Right atrium auricular region (tissue), 2 donors: ENCODE data around the gene CFAP299. TPM values are rescaled to one million over a fixed set of nuclear protein-coding genes. Genes with fewer than 3 reads are reported as not detected.

Experiments used
- DNase-seq: peaks from one replicate; pipeline ENCODE4 v3.0.0-alpha.2; 2019; ENCODE audit warnings: low spot score
- H3K27ac ChIP-seq, 2 donors: fragments of 200-600 bp; sonication (generic); 1 replicate in 1 of 2; 2 replicates in 1 of 2; pipeline ENCODE4 v1.5.1; 2016 to 2019
- H3K27me3 ChIP-seq, 2 donors: fragments of 200-600 bp; sonication (generic); one replicate each; pipeline versions ENCODE4 v1.5.1 to v1.6.0; 2017 to 2019
- H3K36me3 ChIP-seq: fragments of 200-600 bp; sonication (generic); one replicate; pipeline ENCODE4 v1.5.1; 2016
- H3K4me1 ChIP-seq, 2 donors: fragments of 200-600 bp; sonication (generic); one replicate each; pipeline versions ENCODE4 v1.5.1 to v1.6.0; 2017 to 2019
- H3K4me3 ChIP-seq, 2 donors: fragments of 200-600 bp; sonication (generic); 1 replicate in 1 of 2; 2 replicates in 1 of 2; pipeline ENCODE4 v1.5.1; 2017 to 2019; ENCODE audit warnings: mild to moderate bottlenecking in 1 of 2, moderate library complexity in 1 of 2
- H3K9me3 ChIP-seq, 2 donors: fragments of 200-600 bp; sonication (generic); one replicate each; pipeline ENCODE4 v1.5.1; 2019
- total RNA-seq, 2 donors: library from RNA; depleted of rRNA; stranded (reverse); fragments of >200 nt; gene quantifications; one replicate each; pipeline ENCODE4 v1.1.0, GENCODE V29; 2016
- TF ChIP-seq, protein P1 (sequence below), 2 donors: fragments of 200-600 bp; sonication (generic); IDR thresholded peaks; one replicate each; pipeline ENCODE4 v1.5.1; 2019; ENCODE audit warnings: antibody characterized with exemption in 2 of 2

The CFAP299 gene
- total RNA-seq, 2 donors from 2014 or later = not detected

DNA sequence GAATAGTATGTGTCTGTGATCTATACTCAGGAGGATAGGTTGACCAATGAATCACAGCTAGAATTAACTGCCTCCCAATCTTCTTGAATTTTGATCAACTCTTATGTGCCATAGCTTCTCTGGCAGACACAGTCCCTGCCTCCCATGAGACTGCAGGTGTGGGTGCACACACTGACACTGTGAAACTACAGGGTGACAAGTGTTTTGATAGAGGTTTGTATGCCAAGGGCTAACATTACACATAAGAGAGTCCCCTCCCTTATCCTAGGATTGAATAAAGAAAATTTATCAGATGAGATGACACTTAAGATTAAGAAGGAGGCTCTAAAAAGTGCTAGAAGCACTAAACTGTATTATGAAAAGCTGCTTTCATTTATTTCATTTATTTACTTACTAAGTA lies 476.6 kb downstream of the CFAP299 start:
- Histone ChIP-seq H3K27ac (no peak overlapping the region), H3K9me3 (no peaks in the 10 kb centered on the region), H3K4me1 (no peaks in the 10 kb centered on the region), H3K4me3 (no peak overlapping the region), H3K36me3 (no peaks in the 10 kb centered on the region), H3K27me3 (no peaks in the 10 kb centered on the region)
- TF ChIP-seq, protein P1, sequence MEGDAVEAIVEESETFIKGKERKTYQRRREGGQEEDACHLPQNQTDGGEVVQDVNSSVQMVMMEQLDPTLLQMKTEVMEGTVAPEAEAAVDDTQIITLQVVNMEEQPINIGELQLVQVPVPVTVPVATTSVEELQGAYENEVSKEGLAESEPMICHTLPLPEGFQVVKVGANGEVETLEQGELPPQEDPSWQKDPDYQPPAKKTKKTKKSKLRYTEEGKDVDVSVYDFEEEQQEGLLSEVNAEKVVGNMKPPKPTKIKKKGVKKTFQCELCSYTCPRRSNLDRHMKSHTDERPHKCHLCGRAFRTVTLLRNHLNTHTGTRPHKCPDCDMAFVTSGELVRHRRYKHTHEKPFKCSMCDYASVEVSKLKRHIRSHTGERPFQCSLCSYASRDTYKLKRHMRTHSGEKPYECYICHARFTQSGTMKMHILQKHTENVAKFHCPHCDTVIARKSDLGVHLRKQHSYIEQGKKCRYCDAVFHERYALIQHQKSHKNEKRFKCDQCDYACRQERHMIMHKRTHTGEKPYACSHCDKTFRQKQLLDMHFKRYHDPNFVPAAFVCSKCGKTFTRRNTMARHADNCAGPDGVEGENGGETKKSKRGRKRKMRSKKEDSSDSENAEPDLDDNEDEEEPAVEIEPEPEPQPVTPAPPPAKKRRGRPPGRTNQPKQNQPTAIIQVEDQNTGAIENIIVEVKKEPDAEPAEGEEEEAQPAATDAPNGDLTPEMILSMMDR (IDR thresholded peaks at IDR 0.05) = no peak
- no peak for DNase-seq

GRCh38 chr4:80814266-80814665 lies 478.7 kb downstream of the CFAP299 start:
- no peaks in the 10 kb centered on the region for H3K36me3 ChIP-seq
- no peaks in the 10 kb centered on the region for H3K4me1 ChIP-seq
- H3K27me3 ChIP-seq = no peaks in the 10 kb centered on the region
- DNase-seq = no peak
- H3K9me3 ChIP-seq = no peaks in the 10 kb centered on the region
- H3K27ac ChIP-seq = no peak overlapping the region
- TF ChIP-seq, protein P1 (IDR thresholded peaks at IDR 0.05) = no peak
- no peak overlapping the region for H3K4me3 ChIP-seq

DNA sequence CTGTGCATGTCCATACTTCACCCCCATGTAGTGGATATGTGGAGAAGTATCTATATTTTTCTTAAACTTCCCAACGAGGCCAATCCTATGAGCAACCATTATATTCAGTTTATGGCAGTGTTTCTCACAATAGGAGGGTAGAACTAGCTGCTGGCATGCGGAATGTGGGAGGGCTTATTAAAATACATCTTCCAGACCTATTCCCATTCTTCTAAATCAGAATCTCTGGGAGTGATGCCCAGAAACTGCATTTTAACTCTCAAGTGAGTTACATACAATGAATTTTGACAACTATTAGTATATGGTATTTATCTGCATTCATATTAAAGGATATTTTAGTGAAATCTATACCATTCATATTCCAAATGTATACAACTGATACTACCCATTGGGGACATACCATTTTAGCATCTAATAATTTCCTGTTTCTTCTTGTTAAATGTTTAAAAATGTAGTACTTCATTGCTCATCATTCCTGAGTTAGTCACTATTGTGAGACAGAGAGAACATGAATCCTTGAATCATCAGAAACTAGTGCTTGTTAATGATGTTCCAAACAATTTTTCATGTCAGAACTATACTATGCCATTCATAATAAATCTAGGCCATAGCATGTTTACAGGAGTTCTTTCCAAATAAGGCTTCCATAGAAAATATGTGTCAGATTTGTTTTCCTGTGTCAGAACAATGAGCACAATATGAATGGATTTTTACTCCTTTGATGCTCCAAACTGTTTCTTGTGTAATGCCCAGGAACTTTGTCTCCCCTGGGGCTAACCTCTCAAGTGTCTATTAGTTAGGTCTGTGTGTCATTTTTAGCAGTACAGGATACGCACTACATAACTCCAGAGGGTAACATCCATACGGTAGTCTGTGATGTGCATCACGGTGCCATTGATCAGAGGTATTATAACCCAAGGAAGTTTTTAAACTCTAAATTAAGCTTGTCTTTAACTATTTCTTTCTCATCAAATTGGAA lies 496.1 kb downstream of the CFAP299 start:
- no peak overlapping the region for H3K27ac ChIP-seq
- no peak for DNase-seq

GRCh38 chr4:80839281-80839680 lies 503.8 kb downstream of the CFAP299 start:
- Histone ChIP-seq H3K36me3 (no peaks in the 10 kb centered on the region), H3K4me3 (no peak overlapping the region), H3K9me3 (no peaks in the 10 kb centered on the region), H3K27ac (no peak overlapping the region), H3K4me1 (no peaks in the 10 kb centered on the region), H3K27me3 (no peaks in the 10 kb centered on the region)
- TF ChIP-seq, protein P1 (IDR thresholded peaks at IDR 0.05) = no peak
- no peak for DNase-seq

More for the DNA sequence above, 496.1 kb downstream of the CFAP299 start:
- H3K9me3 ChIP-seq = peaks cover 0 to 8% of the 10 kb centered on the region in 2 donors
- H3K4me1 ChIP-seq = no peaks in the 10 kb centered on the region
- TF ChIP-seq, protein P1 (IDR thresholded peaks at IDR 0.05) = no peak
- no peak overlapping the region for H3K4me3 ChIP-seq
- no peaks in the 10 kb centered on the region for H3K36me3 ChIP-seq
- H3K27me3 ChIP-seq = no peaks in the 10 kb centered on the region

GRCh38 chr4:80839792-80840191 lies 504.3 kb downstream of the CFAP299 start:
- TF ChIP-seq, protein P1 (IDR thresholded peaks at IDR 0.05) = no peak

More at GRCh38 chr4:80839792-80840191, 504.3 kb downstream of the CFAP299 start:
- H3K9me3 ChIP-seq = no peaks in the 10 kb centered on the region
- no peak overlapping the region for H3K4me3 ChIP-seq
- H3K36me3 ChIP-seq = no peaks in the 10 kb centered on the region
- H3K27ac ChIP-seq = no peak overlapping the region
- H3K4me1 ChIP-seq = no peaks in the 10 kb centered on the region
- no peak for DNase-seq
- H3K27me3 ChIP-seq = no peaks in the 10 kb centered on the region
